Thyroid gland (tissue), 4 donors: ENCODE results near the gene MYO5C. TPM values are rescaled to one million over a fixed set of nuclear protein-coding genes. Genes with fewer than 3 reads are reported as not detected.

Experiments
- DNase-seq, 2 donors: peaks; one replicate each; pipeline ENCODE4 v3.0.0-alpha.2; 2019
- H3K27ac ChIP-seq, 3 donors: fragments of 200-600 bp; sonication (generic); 1 replicate in 2 of 3; 2 replicates in 1 of 3; pipeline ENCODE4 v1.5.1; 2016 to 2019; ENCODE audit warnings: mild to moderate bottlenecking in 1 of 3, moderate library complexity in 1 of 3
- H3K27me3 ChIP-seq: fragments of 200-600 bp; sonication (generic); one replicate; pipeline ENCODE4 v1.5.1; 2019
- H3K36me3 ChIP-seq, 2 donors: fragments of 200-600 bp; sonication (generic); one replicate each; pipeline ENCODE4 v1.5.1; 2016 to 2019
- H3K4me1 ChIP-seq, 2 donors: fragments of 200-600 bp; sonication (generic); one replicate each; pipeline ENCODE4 v1.5.1; 2017 to 2019
- H3K4me3 ChIP-seq, 3 donors: fragments of 200-600 bp; sonication (generic); replicated peaks in 1 of 3; 1 replicate in 2 of 3; 2 replicates in 1 of 3; pipeline ENCODE4 v1.5.1; 2016; ENCODE audit warnings: mild to moderate bottlenecking in 1 of 3
- H3K9me3 ChIP-seq: fragments of 200-600 bp; sonication (generic); one replicate; pipeline ENCODE4 v1.5.1; 2017
- POLR2A ChIP-seq, 2 donors: fragments of 450-650 bp; IDR thresholded peaks; one replicate each; pipeline ENCODE4 v1.6.1; 2017; ENCODE audit warnings: antibody characterized with exemption in 2 of 2, mild to moderate bottlenecking in 2 of 2, moderate library complexity in 1 of 2
- WGBS, 2 donors: methylation state at CpG; one replicate each; pipeline ENCODE4 v1.1.5; 2017; 5-methylcytosine and 5-hydroxymethylcytosine counted together
- intact Hi-C: fragments of 100-400 bp; cut with DNase I; formaldehyde crosslinking; loops from one replicate; pipeline ENCODE4 v1.15.1; 2023
- total RNA-seq, 4 donors: library from RNA; depleted of rRNA; stranded (reverse); fragments of >200 nt; gene quantifications; one replicate each; pipeline ENCODE4 v1.2.3, GENCODE V29; 2016
- TF ChIP-seq, protein P1 (sequence below), 6 experiments: fragments of 200-600 bp in 3 of 6; fragments of 450-650 bp in 3 of 6; sonication (generic) in 3 of 6; IDR thresholded peaks; one replicate each; pipeline ENCODE4 v1.5.1; 2016 to 2019; ENCODE audit warnings: antibody characterized with exemption in 6 of 6, mild to moderate bottlenecking in 2 of 6, inconsistent platforms in 1 of 6, moderate library complexity in 1 of 6

MYO5C gene
- total RNA-seq, 4 donors from 2014 or later = 84.0 to 130 (median 101) TPM

- 0% methylated on average over 8 to 12 of the region's 32 CpGs for whole genome bisulfite sequencing, 2 donors
- peak overlapping the region; percentile 85 to 98 (median 96) for H3K27ac ChIP-seq
- DNase-seq = peak; percentile 35 to 49
- peak overlapping the region; percentile 74 to 86 (median 79) for H3K4me3 ChIP-seq
- no peaks in the 10 kb centered on the region for H3K27me3 ChIP-seq
- H3K9me3 ChIP-seq = no peaks in the 10 kb centered on the region
- TF ChIP-seq, protein P1, sequence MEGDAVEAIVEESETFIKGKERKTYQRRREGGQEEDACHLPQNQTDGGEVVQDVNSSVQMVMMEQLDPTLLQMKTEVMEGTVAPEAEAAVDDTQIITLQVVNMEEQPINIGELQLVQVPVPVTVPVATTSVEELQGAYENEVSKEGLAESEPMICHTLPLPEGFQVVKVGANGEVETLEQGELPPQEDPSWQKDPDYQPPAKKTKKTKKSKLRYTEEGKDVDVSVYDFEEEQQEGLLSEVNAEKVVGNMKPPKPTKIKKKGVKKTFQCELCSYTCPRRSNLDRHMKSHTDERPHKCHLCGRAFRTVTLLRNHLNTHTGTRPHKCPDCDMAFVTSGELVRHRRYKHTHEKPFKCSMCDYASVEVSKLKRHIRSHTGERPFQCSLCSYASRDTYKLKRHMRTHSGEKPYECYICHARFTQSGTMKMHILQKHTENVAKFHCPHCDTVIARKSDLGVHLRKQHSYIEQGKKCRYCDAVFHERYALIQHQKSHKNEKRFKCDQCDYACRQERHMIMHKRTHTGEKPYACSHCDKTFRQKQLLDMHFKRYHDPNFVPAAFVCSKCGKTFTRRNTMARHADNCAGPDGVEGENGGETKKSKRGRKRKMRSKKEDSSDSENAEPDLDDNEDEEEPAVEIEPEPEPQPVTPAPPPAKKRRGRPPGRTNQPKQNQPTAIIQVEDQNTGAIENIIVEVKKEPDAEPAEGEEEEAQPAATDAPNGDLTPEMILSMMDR (IDR thresholded peaks at IDR 0.05) = no peak
- TF ChIP-seq POLR2A (IDR thresholded peaks at IDR 0.05) = no peak
- no peaks in the 10 kb centered on the region for H3K36me3 ChIP-seq
- H3K4me1 ChIP-seq = peaks cover 18 to 22% of the 10 kb centered on the region in 2 donors
- intact Hi-C loops = no loop called here
Measured at GRCh38 chr15:52294881-52295420, 653 bp downstream of the MYO5C start.

- Histone ChIP-seq H3K27me3 (no peaks in the 10 kb centered on the region), H3K27ac (peak overlapping the region in 2 of 3 donors; percentile 96 to 98), H3K4me3 (no peak overlapping the region), H3K4me1 (peaks cover 38 to 42% of the 10 kb centered on the region in 2 donors), H3K9me3 (no peaks in the 10 kb centered on the region), H3K36me3 (no peaks in the 10 kb centered on the region)
- no peak for TF ChIP-seq POLR2A (IDR thresholded peaks at IDR 0.05)
- TF ChIP-seq, protein P1 (IDR thresholded peaks at IDR 0.05) = no peak
- intact Hi-C loops = no loop called here
- DNase-seq = no peak
- WGBS, 2 donors = 71 to 74% methylated on average over 7 of the region's 7 CpGs
Measured at GRCh38 chr15:52292780-52293392, 2.7 kb downstream of the MYO5C start.

DNA sequence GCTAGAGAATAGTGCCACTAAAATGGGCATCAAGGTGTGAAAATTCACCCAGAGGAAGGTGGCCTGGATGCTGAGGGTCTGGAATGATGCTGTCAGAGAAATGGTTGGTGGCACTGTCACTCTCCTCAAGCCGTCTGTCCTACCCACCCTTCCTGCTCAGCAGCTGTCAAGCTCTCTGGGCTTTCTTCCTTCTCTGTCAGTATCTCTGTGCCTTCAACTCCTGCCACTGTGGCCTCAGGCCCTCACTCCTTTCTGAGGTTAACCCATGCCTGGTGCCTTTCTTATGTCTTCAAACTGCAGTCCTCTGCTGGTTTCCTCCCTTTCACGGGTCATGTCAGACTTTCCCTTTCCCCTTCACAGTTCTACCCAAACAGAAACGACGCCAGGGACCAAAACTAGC, 4.4 kb downstream of the MYO5C start:
- intact Hi-C loops = no loop called here
- Histone ChIP-seq H3K9me3 (no peaks in the 10 kb centered on the region), H3K27me3 (no peaks in the 10 kb centered on the region), H3K27ac (peak overlapping the region in 2 of 3 donors; percentile 91), H3K4me1 (peaks cover 47 to 54% of the 10 kb centered on the region in 2 donors), H3K36me3 (no peaks in the 10 kb centered on the region), H3K4me3 (no peak overlapping the region)
- 86 to 87% methylated on average over 4 of the region's 4 CpGs for WGBS, 2 donors
- no peak for DNase-seq
- no peak for TF ChIP-seq POLR2A (IDR thresholded peaks at IDR 0.05)
- TF ChIP-seq, protein P1 (IDR thresholded peaks at IDR 0.05) = no peak

- TF ChIP-seq POLR2A (IDR thresholded peaks at IDR 0.05) = no peak
- TF ChIP-seq, protein P1 (IDR thresholded peaks at IDR 0.05) = no peak
- intact Hi-C loops = no loop called here
- 89 to 95% methylated on average over 3 of the region's 3 CpGs for WGBS, 2 donors
- Histone ChIP-seq H3K4me1 (peaks cover 47 to 54% of the 10 kb centered on the region in 2 donors), H3K36me3 (no peaks in the 10 kb centered on the region), H3K27ac (peak overlapping the region in 2 of 3 donors; percentile 91), H3K9me3 (no peaks in the 10 kb centered on the region), H3K27me3 (no peaks in the 10 kb centered on the region), H3K4me3 (no peak overlapping the region)
- DNase-seq = no peak
Measured at GRCh38 chr15:52290800-52291199, 4.8 kb downstream of the MYO5C start.

- H3K4me1 ChIP-seq = peaks cover 47 to 54% of the 10 kb centered on the region in 2 donors
- peak overlapping the region; percentile 60 to 91 (median 91) for H3K27ac ChIP-seq
- 63 to 65% methylated on average over 4 of the region's 4 CpGs for WGBS, 2 donors
- no peaks in the 10 kb centered on the region for H3K9me3 ChIP-seq
- H3K4me3 ChIP-seq = no peak overlapping the region
- no peaks in the 10 kb centered on the region for H3K36me3 ChIP-seq
- TF ChIP-seq POLR2A (IDR thresholded peaks at IDR 0.05) = no peak
- TF ChIP-seq, protein P1 (IDR thresholded peaks at IDR 0.05) = no peak
- DNase-seq = no peak
- intact Hi-C loops = no loop called here
- H3K27me3 ChIP-seq = no peaks in the 10 kb centered on the region
Measured at GRCh38 chr15:52290329-52290728, 5.3 kb downstream of the MYO5C start.
